A673 (cell line): ENCODE measurements around the gene ERC1. TPM values are rescaled to one million over a fixed set of nuclear protein-coding genes. Genes with fewer than 3 reads are reported as not detected.

Source experiments
- BruUV-seq: library from RNA; stranded (reverse); fragments of 400-500 nt; replicated peaks from 2 replicates; lab custom pipeline; 2021; lab: Mats Ljungman, UMichigan
- CTCF ChIA-PET: fragments of 300-600 bp; sonication (Branson Sonifier 250); formaldehyde crosslinking; loops from one replicate; lab custom pipeline; 2022; ENCODE audit warnings: antibody characterized with exemption; lab: Charles Lee
- POLR2A ChIA-PET: fragments of 300-600 bp; sonication (Branson Sonifier 250); formaldehyde crosslinking; loops from one replicate; lab custom pipeline; 2022; ENCODE audit warnings: antibody characterized with exemption; ENCODE audit not compliant: low non-redundant PET; lab: Charles Lee
- DNase-seq: peaks from one replicate; pipeline ENCODE4 v3.0.0-alpha.2; 2015; ENCODE audit warnings: low spot score
- H3K27ac ChIP-seq: fragments of 200-600 bp; sonication (generic); 2 replicates; pipeline ENCODE4 v1.5.1; 2016; ENCODE audit warnings: mixed run types, low read depth, mild to moderate bottlenecking, mixed read lengths, antibody characterized with exemption, low read length; ENCODE audit not compliant: poor library complexity, severe bottlenecking
- H3K27me3 ChIP-seq: fragments of 200-600 bp; sonication (generic); replicated peaks from 2 replicates; pipeline ENCODE4 v1.6.1; 2017; ENCODE audit warnings: mixed run types, low read depth, mild to moderate bottlenecking, mixed read lengths, antibody characterized with exemption, low read length; ENCODE audit not compliant: insufficient read depth, poor library complexity
- H3K36me3 ChIP-seq: fragments of 200-600 bp; sonication (generic); 2 replicates; pipeline ENCODE4 v1.6.1; 2016; ENCODE audit warnings: mixed run types, mild to moderate bottlenecking, mixed read lengths, antibody characterized with exemption, low read length; ENCODE audit not compliant: insufficient read depth, poor library complexity, severe bottlenecking
- H3K4me1 ChIP-seq: fragments of 200-600 bp; sonication (generic); 2 replicates; pipeline ENCODE4 v1.6.1; 2017; ENCODE audit warnings: mixed run types, mild to moderate bottlenecking, mixed read lengths, antibody characterized with exemption, low read length; ENCODE audit not compliant: insufficient read depth, poor library complexity, severe bottlenecking
- H3K4me3 ChIP-seq: fragments of 200-600 bp; sonication (generic); 2 replicates; pipeline ENCODE4 v1.5.1; 2016; ENCODE audit warnings: low read depth, mixed run types, mild to moderate bottlenecking, mixed read lengths, low read length; ENCODE audit not compliant: poor library complexity, severe bottlenecking
- H3K9me3 ChIP-seq: fragments of 200-600 bp; sonication (generic); 2 replicates; pipeline ENCODE4 v1.6.1; 2016; ENCODE audit warnings: mixed run types, low read depth, mild to moderate bottlenecking, mixed read lengths, antibody characterized with exemption, low read length; ENCODE audit not compliant: poor library complexity, severe bottlenecking
- EZH2 ChIP-seq: fragments of 200-600 bp; sonication (generic); IDR thresholded peaks from 2 replicates; pipeline ENCODE4 v1.6.1; 2017; ENCODE audit warnings: borderline replicate concordance, low read depth, mild to moderate bottlenecking, mixed read lengths, antibody characterized with exemption, low read length; ENCODE audit not compliant: poor library complexity, severe bottlenecking
- intact Hi-C: fragments of 100-400 bp; cut with micrococcal nuclease; formaldehyde crosslinking; loops from one replicate; pipeline ENCODE4 v1.10.0; 2022; ENCODE audit not compliant: unreplicated experiment
- total RNA-seq: library from RNA; stranded (reverse); gene quantifications from 2 replicates; pipeline ENCODE4 v1.2.3, GENCODE V29; 2021
- TF ChIP-seq, protein P1 (sequence below): fragments of 300-800, 200-600 bp; sonication (generic); conservative IDR thresholded peaks from 2 replicates; pipeline ENCODE4 v1.5.1; 2017; ENCODE audit warnings: low read depth, mild to moderate bottlenecking, antibody characterized with exemption, low read length, moderate library complexity, mixed read lengths

ERC1 gene
- total RNA-seq, 1 experiment from 2014 or later, result 60.7 TPM

DNA sequence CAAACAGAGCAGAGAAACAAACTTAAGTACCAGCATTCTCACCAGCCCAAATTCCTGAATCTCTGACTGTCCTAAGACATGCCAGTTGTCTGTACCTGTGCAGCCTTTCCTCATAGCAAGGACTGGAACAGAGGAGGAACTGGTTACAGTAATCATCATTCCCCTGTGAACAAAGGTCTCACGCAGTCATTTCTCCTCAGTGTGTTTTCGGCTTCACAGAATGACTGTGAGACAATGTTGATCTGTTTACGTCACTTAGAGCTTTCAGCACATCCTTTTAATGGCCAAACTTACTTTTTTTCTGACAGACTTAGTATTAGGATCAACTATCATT lies 434.3 kb downstream of the ERC1 start:
- intact Hi-C loops, result no loop called here
- H3K4me1 ChIP-seq, result no peaks in the 10 kb centered on the region
- ChIA-PET POLR2A (no interaction called here), CTCF (no interaction called here)
- DNase-seq, result no peak
- no peaks in the 10 kb centered on the region for H3K36me3 ChIP-seq
- H3K4me3 ChIP-seq, result no peak overlapping the region
- no peaks in the 10 kb centered on the region for H3K27me3 ChIP-seq
- TF ChIP-seq, protein P1, sequence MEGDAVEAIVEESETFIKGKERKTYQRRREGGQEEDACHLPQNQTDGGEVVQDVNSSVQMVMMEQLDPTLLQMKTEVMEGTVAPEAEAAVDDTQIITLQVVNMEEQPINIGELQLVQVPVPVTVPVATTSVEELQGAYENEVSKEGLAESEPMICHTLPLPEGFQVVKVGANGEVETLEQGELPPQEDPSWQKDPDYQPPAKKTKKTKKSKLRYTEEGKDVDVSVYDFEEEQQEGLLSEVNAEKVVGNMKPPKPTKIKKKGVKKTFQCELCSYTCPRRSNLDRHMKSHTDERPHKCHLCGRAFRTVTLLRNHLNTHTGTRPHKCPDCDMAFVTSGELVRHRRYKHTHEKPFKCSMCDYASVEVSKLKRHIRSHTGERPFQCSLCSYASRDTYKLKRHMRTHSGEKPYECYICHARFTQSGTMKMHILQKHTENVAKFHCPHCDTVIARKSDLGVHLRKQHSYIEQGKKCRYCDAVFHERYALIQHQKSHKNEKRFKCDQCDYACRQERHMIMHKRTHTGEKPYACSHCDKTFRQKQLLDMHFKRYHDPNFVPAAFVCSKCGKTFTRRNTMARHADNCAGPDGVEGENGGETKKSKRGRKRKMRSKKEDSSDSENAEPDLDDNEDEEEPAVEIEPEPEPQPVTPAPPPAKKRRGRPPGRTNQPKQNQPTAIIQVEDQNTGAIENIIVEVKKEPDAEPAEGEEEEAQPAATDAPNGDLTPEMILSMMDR, result no peak
- TF ChIP-seq EZH2, result no peak
- BruUV-seq, result no TSS peak
- peaks cover 7% of the 10 kb centered on the region for H3K9me3 ChIP-seq
- no peak overlapping the region for H3K27ac ChIP-seq

DNA sequence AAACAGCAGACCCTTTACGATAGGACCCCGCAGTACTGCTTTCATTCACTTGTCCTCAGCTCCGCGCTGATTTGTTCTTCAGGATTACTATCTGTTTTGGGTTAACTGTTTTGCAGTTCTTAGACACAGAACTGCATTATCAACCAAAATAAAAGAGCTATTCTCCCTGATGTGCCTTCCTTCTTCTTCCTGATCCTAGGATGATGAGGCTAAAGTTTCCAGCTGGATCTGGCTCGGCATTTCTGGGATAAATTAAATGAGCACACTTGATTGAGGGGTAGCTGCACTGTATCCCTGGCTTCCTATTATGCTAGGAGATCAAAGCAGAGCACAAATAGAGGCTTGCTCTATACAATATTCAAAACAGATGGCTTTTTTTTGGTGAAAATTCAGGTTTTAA lies 437.6 kb downstream of the ERC1 start:
- no peaks in the 10 kb centered on the region for H3K4me1 ChIP-seq
- TF ChIP-seq, protein P1, result no peak
- H3K36me3 ChIP-seq, result no peaks in the 10 kb centered on the region
- BruUV-seq, result no TSS peak
- ChIA-PET POLR2A (no interaction called here), CTCF (no interaction called here)
- intact Hi-C loops, result no loop called here
- DNase-seq, result no peak
- H3K4me3 ChIP-seq, result no peak overlapping the region
- H3K27me3 ChIP-seq, result no peaks in the 10 kb centered on the region
- no peak overlapping the region for H3K27ac ChIP-seq
- H3K9me3 ChIP-seq, result no peaks in the 10 kb centered on the region

DNA sequence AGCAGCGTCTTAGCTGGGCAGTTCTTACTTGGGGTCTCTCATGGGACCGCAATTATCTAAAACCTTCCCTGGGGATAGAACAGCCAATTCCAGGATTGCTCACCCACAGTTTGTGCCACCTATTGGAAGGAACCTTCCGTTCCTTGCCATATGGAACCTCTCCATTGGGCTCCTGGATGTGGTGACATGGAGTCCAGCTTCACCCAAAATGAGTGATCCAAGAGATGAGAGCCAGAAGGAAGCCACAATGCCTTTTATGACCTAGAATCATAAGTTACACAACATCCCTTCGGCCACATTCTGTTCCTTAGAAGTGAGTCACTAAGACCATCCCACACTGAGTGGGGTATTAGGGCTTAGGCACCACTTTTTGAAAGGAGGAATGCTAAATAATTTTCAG lies 439.0 kb downstream of the ERC1 start:
- Histone ChIP-seq H3K9me3 (no peaks in the 10 kb centered on the region), H3K4me3 (no peak overlapping the region), H3K27ac (no peak overlapping the region), H3K27me3 (no peaks in the 10 kb centered on the region), H3K4me1 (no peaks in the 10 kb centered on the region), H3K36me3 (no peaks in the 10 kb centered on the region)
- ChIA-PET CTCF (no interaction called here), POLR2A (no interaction called here)
- intact Hi-C loops, result no loop called here
- TF ChIP-seq, protein P1, result no peak
- DNase-seq, result peak; percentile 11
- BruUV-seq, result no TSS peak
